ENCODE measurements around the gene C1QC. TPM values are rescaled to one million over a fixed set of nuclear protein-coding genes. Genes with fewer than 3 reads are reported as not detected.

The C1QC gene
- total RNA-seq, 1 donor from 2014 or later: not detected

DNA sequence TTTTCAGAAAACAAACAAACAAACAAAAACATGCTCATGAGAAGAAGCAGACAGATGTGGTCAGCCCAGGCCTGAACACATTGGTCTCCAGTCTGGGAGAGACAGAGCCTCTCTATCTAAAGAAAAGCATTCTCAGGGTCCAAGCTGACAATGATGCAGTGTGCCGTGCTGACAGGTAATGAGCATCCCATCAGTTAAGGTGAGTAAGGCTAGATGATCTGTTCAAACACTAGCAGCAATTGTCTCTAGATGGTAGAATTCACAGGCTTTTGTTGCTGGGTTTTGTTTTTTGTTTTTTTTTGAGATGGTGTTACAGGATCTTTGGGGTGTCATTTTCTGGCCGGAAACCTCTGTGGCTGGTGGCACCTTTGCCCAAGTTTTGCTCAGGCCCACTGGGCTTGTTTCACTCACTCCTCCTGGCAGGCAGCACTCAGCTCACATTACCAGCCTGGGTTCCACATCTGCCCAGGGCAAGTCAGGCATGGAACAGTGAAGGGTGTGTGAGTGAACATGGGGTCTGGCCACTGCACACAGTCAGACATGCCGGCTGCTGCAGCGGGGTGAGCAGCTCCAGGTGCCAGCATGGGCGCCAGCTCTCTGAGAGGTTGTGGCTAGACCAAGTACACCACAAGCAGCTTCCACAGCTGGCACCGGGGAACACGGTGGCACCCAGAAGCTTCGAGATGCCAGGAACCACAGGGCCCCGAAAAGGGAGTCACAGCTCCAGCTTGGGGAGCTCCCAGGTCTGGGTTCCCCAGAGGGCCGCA, 9.6 kb upstream of the C1QC start:
- H3K9me3 Mint-ChIP-seq (ENCODE audit: unreplicated experiment): no peaks in the 10 kb centered on the region
- H3K27me3 Mint-ChIP-seq (ENCODE audit: unreplicated experiment): peaks cover 56% of the 10 kb centered on the region
- no peak overlapping the region for H3K27ac Mint-ChIP-seq (ENCODE audit: unreplicated experiment)
- H3K36me3 Mint-ChIP-seq (ENCODE audit: unreplicated experiment): no peaks in the 10 kb centered on the region
- no peaks in the 10 kb centered on the region for H3K4me1 Mint-ChIP-seq (ENCODE audit: unreplicated experiment)
- H3K4me3 Mint-ChIP-seq (ENCODE audit: unreplicated experiment): no peak overlapping the region
- TF ChIP-seq, protein P1, sequence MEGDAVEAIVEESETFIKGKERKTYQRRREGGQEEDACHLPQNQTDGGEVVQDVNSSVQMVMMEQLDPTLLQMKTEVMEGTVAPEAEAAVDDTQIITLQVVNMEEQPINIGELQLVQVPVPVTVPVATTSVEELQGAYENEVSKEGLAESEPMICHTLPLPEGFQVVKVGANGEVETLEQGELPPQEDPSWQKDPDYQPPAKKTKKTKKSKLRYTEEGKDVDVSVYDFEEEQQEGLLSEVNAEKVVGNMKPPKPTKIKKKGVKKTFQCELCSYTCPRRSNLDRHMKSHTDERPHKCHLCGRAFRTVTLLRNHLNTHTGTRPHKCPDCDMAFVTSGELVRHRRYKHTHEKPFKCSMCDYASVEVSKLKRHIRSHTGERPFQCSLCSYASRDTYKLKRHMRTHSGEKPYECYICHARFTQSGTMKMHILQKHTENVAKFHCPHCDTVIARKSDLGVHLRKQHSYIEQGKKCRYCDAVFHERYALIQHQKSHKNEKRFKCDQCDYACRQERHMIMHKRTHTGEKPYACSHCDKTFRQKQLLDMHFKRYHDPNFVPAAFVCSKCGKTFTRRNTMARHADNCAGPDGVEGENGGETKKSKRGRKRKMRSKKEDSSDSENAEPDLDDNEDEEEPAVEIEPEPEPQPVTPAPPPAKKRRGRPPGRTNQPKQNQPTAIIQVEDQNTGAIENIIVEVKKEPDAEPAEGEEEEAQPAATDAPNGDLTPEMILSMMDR (IDR thresholded peaks at IDR 0.05): no peak
- no peak for DNase-seq (ENCODE audit: extremely low spot score, unreplicated experiment)

DNA sequence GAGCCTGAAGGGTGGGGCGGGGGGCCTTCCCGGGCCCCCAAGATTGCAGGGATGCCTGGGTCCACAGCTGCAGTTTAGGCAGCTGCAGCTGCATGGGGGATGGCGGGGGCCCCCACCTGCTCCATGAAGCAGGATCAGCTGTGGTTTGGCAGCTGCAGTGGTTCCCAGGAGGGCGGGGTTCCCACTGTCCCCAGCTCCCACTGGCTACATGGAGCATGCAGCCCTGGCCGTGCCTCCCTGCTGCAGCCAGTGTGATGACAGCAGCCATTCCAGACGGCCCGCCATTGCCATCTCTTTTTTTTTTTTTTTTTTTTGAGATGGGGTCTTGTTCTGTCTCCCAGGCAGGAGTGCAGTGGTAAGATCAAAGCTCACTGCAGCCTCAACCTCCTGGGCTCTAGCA, 8.0 kb upstream of the C1QC start:
- DNase-seq (ENCODE audit: extremely low spot score, unreplicated experiment): no peak
- Mint-ChIP-seq H3K4me3 (ENCODE audit: unreplicated experiment) (no peak overlapping the region), H3K9me3 (ENCODE audit: unreplicated experiment) (no peaks in the 10 kb centered on the region), H3K36me3 (ENCODE audit: unreplicated experiment) (no peaks in the 10 kb centered on the region), H3K4me1 (ENCODE audit: unreplicated experiment) (no peaks in the 10 kb centered on the region), H3K27me3 (ENCODE audit: unreplicated experiment) (peaks cover 40% of the 10 kb centered on the region), H3K27ac (ENCODE audit: unreplicated experiment) (no peak overlapping the region)
- TF ChIP-seq, protein P1 (IDR thresholded peaks at IDR 0.05): no peak

- no peak for DNase-seq (ENCODE audit: extremely low spot score, unreplicated experiment)
- Mint-ChIP-seq H3K4me1 (ENCODE audit: unreplicated experiment) (no peaks in the 10 kb centered on the region), H3K36me3 (ENCODE audit: unreplicated experiment) (no peaks in the 10 kb centered on the region), H3K27ac (ENCODE audit: unreplicated experiment) (no peak within 1 kb of the TSS), H3K27me3 (ENCODE audit: unreplicated experiment) (peaks cover 31% of the 10 kb centered on the region), H3K4me3 (ENCODE audit: unreplicated experiment) (no peak within 1 kb of the TSS), H3K9me3 (ENCODE audit: unreplicated experiment) (no peaks in the 10 kb centered on the region)
- TF ChIP-seq, protein P1 (IDR thresholded peaks at IDR 0.05): no peak
Measured at GRCh38 chr1:22636353-22636752, 7.1 kb upstream of the C1QC start, which contains the start of gene C1QA. Gene C1QA (plus strand): TSS chr1:22636628. CDS start chr1:22637617, 989 bp downstream.

DNA sequence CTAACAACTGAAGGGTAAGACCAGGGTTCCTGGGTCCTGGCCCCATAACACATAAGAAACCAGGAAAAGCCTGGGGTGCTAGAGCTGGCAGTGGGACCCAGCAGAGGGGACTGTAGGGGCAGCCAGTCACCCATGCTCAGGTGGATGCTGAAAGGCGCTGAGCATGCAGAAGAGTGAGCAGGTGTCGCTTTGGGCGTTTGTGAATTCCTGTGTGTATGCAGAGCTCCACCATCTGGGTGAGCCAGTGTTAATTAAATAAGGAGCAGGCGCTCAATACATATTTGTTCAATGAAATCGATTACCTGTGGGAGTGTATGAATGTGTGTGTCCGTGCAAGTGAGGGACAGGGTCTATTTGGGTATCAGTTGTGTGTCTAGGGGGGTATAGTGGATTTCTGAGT, 6.5 kb upstream of the C1QC start:
- TF ChIP-seq, protein P1 (IDR thresholded peaks at IDR 0.05): no peak
- Mint-ChIP-seq H3K36me3 (ENCODE audit: unreplicated experiment) (no peaks in the 10 kb centered on the region), H3K9me3 (ENCODE audit: unreplicated experiment) (no peaks in the 10 kb centered on the region), H3K4me1 (ENCODE audit: unreplicated experiment) (no peaks in the 10 kb centered on the region), H3K27ac (ENCODE audit: unreplicated experiment) (no peak overlapping the region), H3K4me3 (ENCODE audit: unreplicated experiment) (no peak overlapping the region), H3K27me3 (ENCODE audit: unreplicated experiment) (peaks cover 25% of the 10 kb centered on the region)
- DNase-seq (ENCODE audit: extremely low spot score, unreplicated experiment): no peak

DNA sequence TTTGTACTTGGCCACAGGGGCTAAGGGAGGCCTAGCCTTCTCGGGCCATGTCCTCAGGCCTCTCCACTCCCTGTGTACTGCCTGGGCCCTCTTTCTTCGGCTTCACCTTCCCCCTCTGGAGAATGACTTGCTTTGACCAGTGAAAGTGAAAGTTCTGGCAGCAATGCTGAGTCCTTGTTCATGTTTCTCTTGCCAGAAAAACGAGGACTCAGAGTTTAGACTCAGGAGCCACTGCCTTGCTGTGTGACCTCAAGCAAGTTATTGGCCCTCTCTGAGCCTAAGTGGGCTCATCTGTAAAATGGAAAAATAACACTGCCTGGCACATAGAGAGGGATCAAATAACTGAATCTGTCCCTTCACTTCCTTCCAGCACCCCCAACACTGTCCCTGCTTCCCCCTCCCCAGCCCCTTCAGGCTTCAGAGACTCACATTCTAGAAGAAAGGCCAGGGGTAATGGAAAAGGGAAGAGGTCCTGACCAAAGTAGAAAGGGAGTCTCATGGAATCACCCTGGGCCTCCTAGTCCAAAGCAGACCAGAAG, 5.5 kb upstream of the C1QC start:
- H3K36me3 Mint-ChIP-seq (ENCODE audit: unreplicated experiment): no peaks in the 10 kb centered on the region
- no peak overlapping the region for H3K4me3 Mint-ChIP-seq (ENCODE audit: unreplicated experiment)
- H3K9me3 Mint-ChIP-seq (ENCODE audit: unreplicated experiment): no peaks in the 10 kb centered on the region
- TF ChIP-seq, protein P1 (IDR thresholded peaks at IDR 0.05): no peak
- no peak for DNase-seq (ENCODE audit: extremely low spot score, unreplicated experiment)
- no peaks in the 10 kb centered on the region for H3K4me1 Mint-ChIP-seq (ENCODE audit: unreplicated experiment)
- H3K27me3 Mint-ChIP-seq (ENCODE audit: unreplicated experiment): peaks cover 19% of the 10 kb centered on the region
- no peak overlapping the region for H3K27ac Mint-ChIP-seq (ENCODE audit: unreplicated experiment)
